Lower lobe of right lung (tissue), 2 donors: Measurements from ENCODE around the gene UBE2O. TPM values are rescaled to one million over a fixed set of nuclear protein-coding genes. Genes with fewer than 3 reads are reported as not detected.

Source experiments
- ATAC-seq, 2 donors: fragments of 200-7000 bp; cut with Tn5 transposase; one replicate each; pipeline ENCODE4 v1.9.1; 2020 to 2022; ENCODE audit warnings: mild to moderate bottlenecking in 2 of 2, moderate library complexity in 2 of 2
- DNase-seq: peaks from one replicate; pipeline ENCODE4 v3.0.0-alpha.2; 2020
- H3K27ac ChIP-seq: fragments of 200-600 bp; one replicate; pipeline ENCODE4 v1.8.0; 2022
- H3K27me3 ChIP-seq: fragments of 200-600 bp; one replicate; pipeline ENCODE4 v1.8.0; 2022; ENCODE audit warnings: low read depth
- H3K36me3 ChIP-seq: fragments of 200-600 bp; one replicate; pipeline ENCODE4 v1.8.0; 2022; ENCODE audit warnings: mild to moderate bottlenecking
- H3K4me1 ChIP-seq: fragments of 200-600 bp; one replicate; pipeline ENCODE4 v1.8.0; 2022
- H3K4me3 ChIP-seq: fragments of 200-600 bp; one replicate; pipeline ENCODE4 v1.8.0; 2022; ENCODE audit warnings: mild to moderate bottlenecking
- H3K9me3 ChIP-seq: fragments of 200-600 bp; one replicate; pipeline ENCODE4 v1.8.0; 2022
- CTCF ChIP-seq: fragments of 200-600 bp; IDR thresholded peaks from one replicate; pipeline ENCODE4 v1.8.0; 2022; ENCODE audit warnings: antibody characterized with exemption, mild to moderate bottlenecking
- intact Hi-C: fragments of 100-400 bp; cut with DNase I; formaldehyde crosslinking; loops from one replicate; pipeline ENCODE4 v1.11.0; 2022
- total RNA-seq: library from RNA; stranded (reverse); fragmentation: NEBNext Ultra II Directional; extraction: Animal tissue kit (Norgen Biotek cat#: 25700); gene quantifications from one replicate; pipeline ENCODE4 v1.2.1, GENCODE V29; 2021
- donor health status: DM: no; HTN: yes; CAD: no; lungs with severe emphysema.

Gene UBE2O
- total RNA-seq, 1 donor from 2014 or later, result 18.2 TPM

- H3K4me1 ChIP-seq, result no peaks in the 10 kb centered on the region
- ATAC-seq, result no peak
- H3K4me3 ChIP-seq, result no peak overlapping the region
- peak; percentile 20 for DNase-seq
- no peaks in the 10 kb centered on the region for H3K9me3 ChIP-seq
- TF ChIP-seq CTCF, result no peak
- H3K27me3 ChIP-seq, result no peaks in the 10 kb centered on the region
- peaks cover 33% of the 10 kb centered on the region for H3K36me3 ChIP-seq
- intact Hi-C loops, result no loop called here
- H3K27ac ChIP-seq, result no peak overlapping the region
Observed at GRCh38 chr17:76407509-76407908, 45.4 kb downstream of the UBE2O start.

GRCh38 chr17:76405967-76406647 is 46.8 kb downstream of the UBE2O start:
- Histone ChIP-seq H3K4me1 (no peaks in the 10 kb centered on the region), H3K4me3 (no peak overlapping the region), H3K9me3 (no peaks in the 10 kb centered on the region), H3K27ac (no peak overlapping the region), H3K36me3 (peaks cover 46% of the 10 kb centered on the region), H3K27me3 (no peaks in the 10 kb centered on the region)
- no peak for TF ChIP-seq CTCF
- intact Hi-C loops, result no loop called here
- ATAC-seq (peak in 1 of 2 donors; percentile 34), DNase-seq (peak; percentile 52)

- H3K9me3 ChIP-seq, result no peaks in the 10 kb centered on the region
- H3K27me3 ChIP-seq, result no peaks in the 10 kb centered on the region
- ATAC-seq (no peak), DNase-seq (peak; percentile 30)
- no peaks in the 10 kb centered on the region for H3K4me1 ChIP-seq
- H3K4me3 ChIP-seq, result no peak overlapping the region
- intact Hi-C loops, result no loop called here
- no peak for TF ChIP-seq CTCF
- peaks cover 51% of the 10 kb centered on the region for H3K36me3 ChIP-seq
- no peak overlapping the region for H3K27ac ChIP-seq
Observed at GRCh38 chr17:76405607-76405966, 47.4 kb downstream of the UBE2O start.

GRCh38 chr17:76404976-76405563 is 47.9 kb downstream of the UBE2O start:
- peaks cover 53% of the 10 kb centered on the region for H3K36me3 ChIP-seq
- ATAC-seq (no peak), DNase-seq (peak; percentile 46)
- no peak for TF ChIP-seq CTCF
- H3K27ac ChIP-seq, result no peak overlapping the region
- intact Hi-C loops, result no loop called here
- H3K9me3 ChIP-seq, result no peaks in the 10 kb centered on the region
- H3K4me1 ChIP-seq, result no peaks in the 10 kb centered on the region
- no peak overlapping the region for H3K4me3 ChIP-seq
- H3K27me3 ChIP-seq, result no peaks in the 10 kb centered on the region

GRCh38 chr17:76404256-76404655 is 48.7 kb downstream of the UBE2O start:
- TF ChIP-seq CTCF, result no peak
- H3K36me3 ChIP-seq, result peaks cover 62% of the 10 kb centered on the region
- no peaks in the 10 kb centered on the region for H3K4me1 ChIP-seq
- no peaks in the 10 kb centered on the region for H3K27me3 ChIP-seq
- DNase-seq (peak; percentile 23), ATAC-seq (no peak)
- no peaks in the 10 kb centered on the region for H3K9me3 ChIP-seq
- no peak overlapping the region for H3K27ac ChIP-seq
- intact Hi-C loops, result no loop called here
- no peak overlapping the region for H3K4me3 ChIP-seq
